Fibroblast of skin of left biceps (primary cell): Measurements from ENCODE around the gene SDE2.
"Not testable (repeated sequence)": the region's sequence is repeated elsewhere in the genome, so short reads cannot be mapped to it uniquely, and the experiment has no call there.

Experiments used
- DNase-seq, 2 experiments: peaks; one replicate each; pipeline ENCODE4 v3.0.0-alpha.2; 2013; ENCODE audit warnings: low read depth in 2 of 2

Gene SDE2

DNA sequence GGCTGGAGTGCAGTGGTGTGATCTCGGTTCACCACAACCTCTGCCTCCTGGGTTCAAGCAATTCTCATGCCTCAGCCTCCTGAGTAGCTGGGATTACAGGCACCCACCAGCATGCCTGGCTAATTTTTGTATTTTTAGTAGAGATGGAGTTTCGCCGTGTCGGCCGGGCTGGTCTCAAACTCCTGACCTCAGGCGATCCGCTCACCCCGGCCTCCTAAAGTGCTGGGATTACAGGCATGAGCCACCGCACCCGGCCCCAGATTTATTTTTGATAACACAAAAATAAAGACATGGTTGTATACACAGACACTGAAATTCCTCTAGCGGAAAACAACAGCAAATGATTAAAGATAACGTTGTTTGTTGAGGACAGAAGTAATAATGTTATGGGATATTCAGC, 24.0 kb downstream of the SDE2 start:
- not testable (repeated sequence) for DNase-seq

DNA sequence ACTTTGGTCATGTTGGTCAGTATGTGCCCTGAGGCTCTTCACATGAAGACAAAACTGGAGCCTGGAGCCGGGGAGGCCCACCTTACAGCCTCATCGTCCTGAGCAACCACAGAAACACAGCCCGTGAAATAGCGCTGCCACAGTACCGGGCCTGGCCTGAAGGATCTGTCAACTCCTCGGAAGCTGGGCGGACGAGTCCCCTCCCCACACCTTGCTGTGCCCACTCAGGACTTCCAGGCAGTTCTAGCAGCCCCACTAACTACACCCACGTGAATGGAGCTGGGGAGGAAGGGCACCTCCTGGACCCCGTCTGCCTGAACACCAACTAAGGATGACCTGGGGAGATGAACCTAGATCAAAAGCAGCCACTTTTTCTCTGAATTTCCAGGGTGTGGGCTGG, 24.7 kb downstream of the SDE2 start:
- DNase-seq: no peak

GRCh38 chr1:225973158-225973557, 26.0 kb downstream of the SDE2 start:
- DNase-seq: no peak

DNA sequence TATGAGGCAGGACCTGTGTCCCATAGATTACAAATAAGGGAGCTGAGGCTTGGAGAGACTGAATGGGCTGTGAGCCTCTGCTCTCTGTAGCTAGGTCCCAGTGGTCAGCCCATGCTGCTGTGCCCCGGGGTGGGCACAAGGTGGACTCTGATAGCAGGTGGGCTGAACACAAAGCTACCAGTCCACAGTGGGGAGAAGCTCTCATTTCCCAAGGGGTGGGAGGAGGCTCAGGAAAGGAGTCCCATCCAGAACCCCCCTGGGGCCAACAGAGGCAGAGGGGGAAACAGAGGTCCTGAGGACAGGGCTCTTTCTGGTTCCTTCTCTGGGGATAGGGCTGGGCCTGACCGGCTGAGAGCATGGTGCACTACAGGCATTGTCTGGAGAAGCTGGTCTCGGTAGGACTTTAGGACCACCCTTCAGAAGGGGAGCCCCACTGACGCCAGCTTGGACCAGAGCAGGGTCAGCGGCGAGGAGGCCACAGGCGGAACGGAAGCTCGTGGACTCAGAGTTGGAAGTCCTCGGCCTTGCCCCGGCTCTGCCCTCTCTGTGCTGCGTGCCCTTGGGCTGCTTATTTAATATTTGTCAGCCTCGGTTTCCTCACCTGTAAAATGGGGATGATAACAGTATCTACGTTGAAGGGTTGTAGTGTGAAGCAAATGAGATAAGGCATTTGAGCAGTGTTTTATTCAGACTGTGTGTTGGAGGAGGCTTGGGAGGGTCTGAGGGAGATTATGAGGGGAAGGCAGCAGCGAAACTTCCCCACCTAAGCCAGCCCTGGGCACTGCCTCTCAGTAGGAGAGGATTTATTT, 26.6 kb downstream of the SDE2 start:
- no peak for DNase-seq

GRCh38 chr1:225970592-225971157, 28.5 kb downstream of the SDE2 start:
- not testable (repeated sequence) for DNase-seq

GRCh38 chr1:225969751-225970150, 29.4 kb downstream of the SDE2 start:
- not testable (repeated sequence) for DNase-seq

DNA sequence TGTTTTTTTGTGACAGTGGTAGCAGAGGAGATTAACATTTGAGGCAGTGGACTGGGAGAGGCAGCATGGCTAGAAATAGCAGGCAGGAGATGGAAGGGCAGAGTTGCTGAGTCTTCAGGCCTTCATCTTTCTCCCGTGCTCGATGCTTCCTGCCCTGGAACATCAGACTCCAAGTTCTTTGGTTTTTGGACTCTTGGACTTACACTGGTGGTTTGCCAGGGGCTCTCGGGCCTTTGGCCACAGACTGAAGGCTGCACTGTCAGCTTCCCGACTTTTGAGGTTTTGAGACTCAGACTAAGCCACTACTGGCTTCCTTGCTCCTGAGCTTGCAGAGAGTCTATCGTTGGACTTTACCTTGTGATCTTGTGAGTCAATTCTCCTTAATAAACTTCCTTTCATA, 33.9 kb downstream of the SDE2 start:
- DNase-seq: no peak

- DNase-seq: no peak
These were observed 35.2 kb downstream of the SDE2 start for GRCh38 chr1:225963735-225964530.

DNA sequence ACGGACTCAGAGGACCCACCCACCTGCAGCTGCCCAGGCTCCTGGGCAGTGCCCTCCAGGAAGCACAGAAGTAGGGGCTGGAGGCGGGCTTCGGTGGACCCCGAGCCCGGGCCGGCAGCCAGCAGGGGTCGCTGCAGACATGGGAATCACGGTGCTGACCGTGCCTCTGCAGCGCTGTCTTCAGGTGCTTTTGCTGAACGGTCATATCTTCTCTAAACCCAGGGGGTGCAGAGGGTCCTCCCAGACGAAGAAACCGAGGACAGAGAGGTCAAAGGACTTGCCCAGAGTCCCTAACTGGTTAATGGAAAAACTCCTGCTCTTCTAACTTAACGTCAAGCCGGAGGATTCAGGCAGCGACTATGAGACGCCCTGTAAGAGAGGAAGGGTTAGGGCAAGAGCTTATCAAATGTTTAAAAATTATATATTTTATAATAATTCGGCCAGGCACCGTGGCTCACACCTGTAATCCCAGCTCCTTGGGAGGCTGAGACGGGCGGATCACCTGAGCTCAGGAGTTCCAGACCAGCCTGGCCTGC, 36.6 kb downstream of the SDE2 start:
- no peak for DNase-seq

GRCh38 chr1:225961659-225962439, 37.3 kb downstream of the SDE2 start:
- DNase-seq: no peak

- DNase-seq: no peak
These were observed 41.1 kb downstream of the SDE2 start for GRCh38 chr1:225958041-225958440.

GRCh38 chr1:225954753-225955152, 44.4 kb downstream of the SDE2 start:
- no peak for DNase-seq

GRCh38 chr1:225953315-225953714, 45.8 kb downstream of the SDE2 start:
- DNase-seq: no peak

GRCh38 chr1:225950905-225951497, 48.1 kb downstream of the SDE2 start:
- DNase-seq: no peak

- DNase-seq: no peak
These were observed 50.1 kb downstream of the SDE2 start for GRCh38 chr1:225949041-225949440.

DNA sequence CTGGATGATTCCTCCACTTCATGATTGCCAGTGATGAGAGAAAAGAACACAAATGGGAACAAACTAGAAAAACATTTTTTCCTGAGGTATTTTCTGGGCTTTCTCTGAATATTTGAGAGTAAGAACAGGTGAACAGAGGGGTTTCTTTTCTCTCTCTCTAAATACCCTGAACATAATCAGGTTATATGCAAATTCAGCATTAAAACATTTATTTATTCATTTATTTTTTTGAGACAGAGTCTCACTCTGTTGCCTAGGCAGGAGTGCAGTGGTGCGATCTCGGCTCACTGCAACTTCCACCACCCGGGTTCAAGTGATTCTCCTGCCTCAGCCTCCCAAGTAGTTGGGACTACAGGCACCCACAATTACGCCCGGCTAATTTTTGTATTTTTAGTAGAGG, 52.3 kb downstream of the SDE2 start:
- DNase-seq: no peak

GRCh38 chr1:225946082-225946620, 53.0 kb downstream of the SDE2 start:
- DNase-seq: no peak

GRCh38 chr1:225945564-225945963, 53.6 kb downstream of the SDE2 start:
- no peak for DNase-seq

DNA sequence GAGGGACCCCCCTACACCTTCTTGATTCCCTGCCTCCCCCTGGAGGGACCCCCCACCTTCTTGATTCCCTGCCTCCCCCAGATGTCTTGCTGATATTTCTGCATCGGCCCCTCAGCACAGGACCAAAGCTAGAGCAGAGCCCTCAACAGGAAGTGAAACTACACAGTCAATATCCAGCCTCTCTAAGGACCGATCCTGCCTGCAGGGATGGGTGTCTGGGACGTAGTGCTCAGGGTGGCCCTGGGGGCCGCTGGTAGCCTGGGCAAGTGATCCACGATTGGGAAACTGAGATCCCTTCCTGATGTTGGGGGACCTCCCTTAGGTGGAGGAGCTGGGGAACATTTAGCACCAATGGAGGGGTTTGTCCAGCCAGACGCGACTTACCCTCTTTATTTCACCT, 54.2 kb downstream of the SDE2 start:
- DNase-seq: no peak

DNA sequence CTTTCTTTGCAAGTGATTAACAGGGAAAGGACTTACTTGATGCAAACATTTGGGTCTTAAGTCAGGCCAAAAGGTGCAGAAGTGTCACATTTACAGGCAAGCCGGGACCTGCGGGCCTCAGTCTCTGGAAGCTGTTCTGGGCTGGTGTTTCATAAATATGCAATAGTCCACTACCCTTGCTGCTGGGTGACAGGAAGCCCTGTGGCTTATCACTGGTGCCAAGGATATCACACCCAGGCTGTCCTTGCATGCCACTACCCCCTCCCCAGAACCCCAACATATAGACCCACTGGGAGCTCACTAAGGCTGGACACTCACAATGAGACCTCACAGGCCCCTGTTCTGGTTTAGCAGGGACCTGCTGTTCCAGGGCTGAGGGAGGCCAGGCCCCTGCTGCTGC, 54.8 kb downstream of the SDE2 start:
- DNase-seq: no peak

GRCh38 chr1:225943582-225943981, 55.6 kb downstream of the SDE2 start:
- no peak for DNase-seq
